Measurements from ENCODE around the gene CPZ.

DNA sequence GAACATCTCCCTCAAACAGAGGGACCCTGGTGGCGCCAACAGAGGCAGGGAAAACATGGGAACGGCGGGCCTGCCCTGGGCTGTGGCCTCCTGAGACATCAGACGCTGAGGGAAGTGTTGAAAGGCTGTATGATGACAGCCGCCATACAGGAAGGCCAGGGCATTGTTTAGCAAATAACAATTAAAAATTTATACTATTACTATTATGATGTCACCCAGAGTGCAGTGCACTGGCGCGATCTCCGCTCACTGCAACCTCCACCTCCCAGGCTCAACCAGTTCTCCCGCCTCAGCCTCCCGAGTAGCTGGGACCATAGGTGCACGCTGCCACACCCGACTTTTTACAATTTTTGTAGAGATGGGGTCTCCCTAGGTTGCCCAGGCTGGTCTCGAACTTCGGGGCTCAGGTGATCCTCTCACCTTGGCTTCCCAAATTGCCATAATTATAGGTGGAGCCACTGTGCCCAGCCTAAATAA is 54.6 kb downstream of the CPZ start:
- TF ChIP-seq, protein P1, sequence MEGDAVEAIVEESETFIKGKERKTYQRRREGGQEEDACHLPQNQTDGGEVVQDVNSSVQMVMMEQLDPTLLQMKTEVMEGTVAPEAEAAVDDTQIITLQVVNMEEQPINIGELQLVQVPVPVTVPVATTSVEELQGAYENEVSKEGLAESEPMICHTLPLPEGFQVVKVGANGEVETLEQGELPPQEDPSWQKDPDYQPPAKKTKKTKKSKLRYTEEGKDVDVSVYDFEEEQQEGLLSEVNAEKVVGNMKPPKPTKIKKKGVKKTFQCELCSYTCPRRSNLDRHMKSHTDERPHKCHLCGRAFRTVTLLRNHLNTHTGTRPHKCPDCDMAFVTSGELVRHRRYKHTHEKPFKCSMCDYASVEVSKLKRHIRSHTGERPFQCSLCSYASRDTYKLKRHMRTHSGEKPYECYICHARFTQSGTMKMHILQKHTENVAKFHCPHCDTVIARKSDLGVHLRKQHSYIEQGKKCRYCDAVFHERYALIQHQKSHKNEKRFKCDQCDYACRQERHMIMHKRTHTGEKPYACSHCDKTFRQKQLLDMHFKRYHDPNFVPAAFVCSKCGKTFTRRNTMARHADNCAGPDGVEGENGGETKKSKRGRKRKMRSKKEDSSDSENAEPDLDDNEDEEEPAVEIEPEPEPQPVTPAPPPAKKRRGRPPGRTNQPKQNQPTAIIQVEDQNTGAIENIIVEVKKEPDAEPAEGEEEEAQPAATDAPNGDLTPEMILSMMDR (optimal IDR thresholded peaks at IDR 0.05 in 1 of 3, IDR thresholded peaks at IDR 0.05 in 1 of 3, conservative IDR thresholded peaks at IDR 0.05 in 1 of 3; ENCODE audit: extremely low read depth in 1 of 3, insufficient read depth in 2 of 3, low read length in 3 of 3): no peak
- TF ChIP-seq EZH2 (IDR thresholded peaks at IDR 0.05; ENCODE audit: low read length): no peak
